Stimulated activated CD4-positive, alpha-beta T cell treated with anti-CD3 and anti-CD28 coated beads, Interleukin-2, amount 100 ng/mL, for 4 hours (primary cell): ENCODE data around the gene ADGRD2.

Experiments
- DNase-seq: peaks from one replicate; pipeline ENCODE4 v3.0.0-alpha.2; 2020; ENCODE audit warnings: low read depth

Gene ADGRD2

GRCh38 chr9:124496463-124496862 lies 46.2 kb downstream of the ADGRD2 start:
- DNase-seq, result no peak

GRCh38 chr9:124497441-124497840 lies 47.2 kb downstream of the ADGRD2 start:
- DNase-seq, result no peak

- DNase-seq, result no peak
Observed at GRCh38 chr9:124498040-124498439, 47.8 kb downstream of the ADGRD2 start.

- no peak for DNase-seq
Observed at GRCh38 chr9:124498499-124499146, 48.4 kb downstream of the ADGRD2 start.

- no peak for DNase-seq
Observed at GRCh38 chr9:124499216-124499615, 49.0 kb downstream of the ADGRD2 start.

GRCh38 chr9:124500028-124500795 lies 50.0 kb downstream of the ADGRD2 start:
- no peak for DNase-seq

GRCh38 chr9:124500796-124501611 lies 50.8 kb downstream of the ADGRD2 start:
- DNase-seq, result no peak

- no peak for DNase-seq
Observed at GRCh38 chr9:124501771-124502320, 51.6 kb downstream of the ADGRD2 start.

GRCh38 chr9:124502711-124503702 lies 52.8 kb downstream of the ADGRD2 start:
- no peak for DNase-seq

- no peak for DNase-seq
Observed at GRCh38 chr9:124503713-124504529, 53.7 kb downstream of the ADGRD2 start.

- DNase-seq, result no peak
Observed at GRCh38 chr9:124504530-124505005, 54.3 kb downstream of the ADGRD2 start.

- no peak for DNase-seq
Observed at GRCh38 chr9:124505006-124505900, 55.0 kb downstream of the ADGRD2 start.

- DNase-seq, result no peak
Observed at GRCh38 chr9:124505901-124506346, 55.7 kb downstream of the ADGRD2 start.

- DNase-seq, result no peak
Observed at GRCh38 chr9:124506433-124506832, 56.2 kb downstream of the ADGRD2 start.

GRCh38 chr9:124506931-124507879 lies 57.0 kb downstream of the ADGRD2 start, which contains the start of gene NR5A1:
NR5A1 (minus strand) TSS chr9:124507399; CDS start chr9:124503395, 4,004 bp downstream.
- no peak for DNase-seq

- no peak for DNase-seq
Observed at GRCh38 chr9:124507880-124508423, 57.7 kb downstream of the ADGRD2 start.

- no peak for DNase-seq
Observed at GRCh38 chr9:124510650-124511425, 60.6 kb downstream of the ADGRD2 start.
